Measurements from ENCODE around the gene COTL1.
"Not testable (repeated sequence)": the region's sequence is repeated elsewhere in the genome, so short reads cannot be mapped to it uniquely, and the experiment has no call there.

The COTL1 gene

DNA sequence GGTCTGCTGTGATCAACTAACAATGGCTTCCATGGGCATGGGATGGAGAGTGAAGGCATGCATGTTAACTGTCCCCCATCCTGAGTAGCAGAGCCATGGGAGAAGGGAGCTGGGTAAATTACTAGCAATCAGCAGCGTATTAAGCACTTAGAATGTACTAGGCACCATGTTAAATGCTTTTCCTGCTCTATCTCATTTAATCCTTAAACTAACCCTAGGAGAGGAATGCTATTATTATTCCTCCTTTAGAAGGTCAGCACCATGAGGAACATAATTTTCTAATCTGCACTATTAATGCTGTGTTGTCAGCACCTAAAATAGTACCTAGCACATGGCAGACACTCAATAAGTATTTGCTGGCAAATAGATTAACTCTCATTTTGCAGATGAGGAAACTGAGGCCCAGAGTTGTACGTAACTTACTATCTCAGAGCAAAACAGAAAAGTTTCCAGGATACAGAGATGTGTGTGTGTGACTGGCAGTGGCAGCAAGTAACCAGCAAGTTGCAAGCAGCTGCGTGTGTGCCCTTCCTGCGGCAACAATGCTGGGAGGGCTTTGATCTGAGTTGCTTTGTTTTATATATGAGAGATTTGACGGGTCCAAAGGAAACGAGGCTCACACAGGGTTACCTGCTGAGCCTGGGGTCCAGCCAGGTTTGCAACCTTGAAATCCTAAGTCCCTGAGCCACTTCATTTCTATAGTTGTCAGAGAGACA lies 23.9 kb upstream of the COTL1 start:
- no peak for DNase-seq

DNA sequence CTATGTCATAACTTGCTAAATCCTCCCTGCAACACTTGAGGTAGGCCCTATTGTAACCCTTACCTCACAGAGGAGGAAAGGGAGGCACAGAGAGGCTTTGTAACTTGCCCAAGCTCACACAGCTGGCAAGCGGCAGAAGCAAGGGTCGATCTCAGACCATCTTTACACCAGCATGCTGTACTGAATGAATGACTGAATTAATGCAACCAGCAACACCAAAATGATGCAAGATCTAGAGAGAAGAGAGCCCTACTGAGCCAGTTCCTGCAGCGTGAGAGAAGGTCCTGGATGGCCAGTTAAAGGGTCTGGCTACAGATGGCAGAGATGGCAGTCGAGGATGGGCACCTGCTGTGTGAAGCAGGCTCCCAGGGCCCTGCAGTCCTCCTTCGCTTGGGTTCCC lies 22.3 kb upstream of the COTL1 start:
- DNase-seq: no peak

DNA sequence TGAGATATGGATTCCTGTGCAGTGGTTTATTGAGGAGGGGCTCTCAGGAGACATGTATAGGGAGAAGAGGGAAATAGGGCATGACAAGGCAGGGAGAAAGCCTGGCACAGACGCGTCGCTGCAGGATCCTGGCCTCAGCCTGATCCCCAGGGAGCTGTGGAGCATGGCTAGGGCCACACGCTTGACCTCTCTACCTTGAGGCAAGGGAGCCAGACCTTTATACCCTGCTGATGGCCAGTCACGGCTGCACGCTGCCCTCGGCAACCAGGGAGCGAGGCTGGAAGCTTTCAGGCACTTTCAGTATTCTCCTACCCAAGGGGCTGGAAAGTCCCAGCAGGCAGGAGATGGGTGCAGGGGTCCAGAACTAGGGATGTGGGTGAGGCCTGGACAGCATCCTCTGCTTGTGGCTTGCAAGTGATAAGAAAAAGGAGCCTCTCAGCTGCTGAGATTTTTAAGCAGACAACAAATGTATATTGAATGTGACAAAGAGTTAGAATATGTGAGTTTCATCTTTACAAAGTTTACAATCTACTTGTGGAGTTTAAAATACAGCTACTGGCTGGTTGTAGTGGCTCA lies 20.4 kb upstream of the COTL1 start:
- no peak for DNase-seq

DNA sequence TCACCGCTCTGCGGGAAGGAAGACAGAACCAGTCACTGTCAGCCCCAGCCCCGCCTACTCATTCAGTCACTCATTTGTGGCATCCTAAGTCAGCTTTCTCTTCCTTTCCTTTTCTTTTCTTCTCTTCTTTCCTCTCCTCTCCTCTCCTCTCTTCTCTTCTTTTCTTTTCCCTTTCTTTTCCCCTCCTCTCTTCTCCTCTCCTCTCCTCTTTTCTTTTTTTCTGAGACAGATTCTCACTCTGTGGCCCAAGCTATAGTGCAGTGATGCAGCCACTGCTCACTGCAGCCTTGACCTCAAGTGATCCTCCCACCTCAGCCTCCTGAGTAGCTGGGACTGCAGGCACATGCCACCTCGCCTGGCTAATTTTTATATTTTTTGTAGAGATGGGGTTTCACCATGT lies 19.8 kb upstream of the COTL1 start:
- no peak for DNase-seq

DNA sequence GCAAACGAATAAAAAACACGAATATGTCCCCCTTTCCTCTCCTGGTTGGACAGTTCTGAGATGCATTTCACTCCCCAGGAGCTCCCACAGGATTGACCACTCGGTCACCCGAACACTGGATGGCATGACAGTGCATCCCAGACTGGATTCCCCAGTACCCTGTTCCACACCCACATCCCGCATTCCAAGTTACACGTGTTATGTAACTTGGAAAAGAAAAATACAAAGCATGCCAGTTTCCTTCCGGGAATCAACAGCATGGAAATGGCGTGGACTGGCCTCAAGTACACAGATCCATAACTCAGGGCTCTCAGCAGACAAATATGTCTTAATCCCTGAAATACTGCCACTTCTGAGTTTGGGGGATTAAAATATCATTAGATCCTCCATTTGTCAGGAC lies 17.8 kb upstream of the COTL1 start:
- no peak for DNase-seq

DNA sequence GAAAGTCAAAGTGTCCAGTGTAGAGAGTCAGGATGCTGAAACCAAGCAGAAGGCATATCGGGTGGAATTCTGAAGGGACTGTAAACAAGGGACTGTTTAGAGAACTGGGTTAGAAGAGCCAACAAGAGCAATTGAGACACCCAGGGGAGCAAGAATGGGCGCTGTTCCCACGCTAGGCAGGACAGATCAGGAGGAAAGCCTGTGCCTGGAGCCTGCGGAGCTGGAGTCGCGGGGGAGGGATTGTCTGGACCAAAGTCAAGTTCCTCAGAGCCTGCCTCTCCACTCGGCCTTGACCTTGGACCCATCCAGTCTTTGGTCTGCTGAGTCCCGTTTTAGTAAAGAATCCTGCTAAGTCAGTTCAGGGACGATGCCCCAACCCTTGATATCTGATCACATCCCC lies 15.7 kb upstream of the COTL1 start:
- DNase-seq: no peak

DNA sequence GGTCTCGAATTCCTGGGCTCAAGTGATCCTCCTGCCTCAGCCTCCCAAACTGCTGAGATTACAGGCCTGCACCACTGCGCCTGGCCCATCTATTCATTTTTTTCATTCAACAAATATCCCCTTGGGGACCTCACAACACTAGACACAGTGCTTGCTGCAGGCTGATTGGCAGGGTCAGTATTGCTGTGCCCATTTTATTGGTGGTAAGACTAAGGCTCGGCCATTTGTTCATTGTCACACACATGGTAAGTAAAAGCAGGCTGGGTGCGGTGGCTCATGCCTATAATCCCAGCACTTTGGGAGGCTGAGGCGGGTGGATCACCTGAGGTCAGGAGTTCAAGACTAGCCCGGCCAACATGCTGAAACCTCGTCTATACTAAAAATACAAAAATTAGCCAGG lies 15.0 kb upstream of the COTL1 start:
- not testable (repeated sequence) for DNase-seq

DNA sequence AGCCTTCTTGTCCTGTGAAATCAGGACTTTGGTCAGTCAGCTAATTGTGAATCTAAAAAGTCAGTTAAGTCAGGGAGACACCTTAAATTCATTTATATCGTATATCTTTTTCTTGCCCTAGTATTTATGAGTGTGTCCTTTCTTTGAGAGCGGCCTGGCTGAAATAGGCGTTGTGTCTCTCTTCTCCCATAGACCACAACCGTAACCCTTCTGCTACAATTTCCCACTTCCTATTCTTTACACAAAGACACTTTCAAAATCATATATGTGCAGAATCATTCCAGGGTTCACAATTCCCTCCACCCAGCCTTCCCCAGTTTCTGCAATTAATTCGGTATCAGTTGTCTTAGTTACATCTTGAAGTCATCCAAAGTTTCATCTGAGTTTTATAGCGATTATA lies 14.0 kb upstream of the COTL1 start:
- peak; percentile 64 for DNase-seq

DNA sequence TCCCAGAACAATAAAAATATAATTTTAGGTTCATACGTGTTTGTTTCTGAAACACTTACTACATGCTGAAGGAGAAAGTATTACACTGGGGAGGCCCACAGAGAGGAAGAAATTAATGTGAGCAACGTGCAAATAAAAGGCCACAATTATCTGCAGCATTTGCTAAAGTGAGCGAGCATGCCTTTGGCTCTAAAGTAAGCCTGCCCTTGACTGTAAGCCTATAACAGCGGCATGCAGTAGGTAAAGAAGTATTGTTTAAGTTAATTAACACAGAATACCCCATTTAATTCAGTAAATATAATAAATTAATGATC lies 13.2 kb upstream of the COTL1 start:
- no peak for DNase-seq

DNA sequence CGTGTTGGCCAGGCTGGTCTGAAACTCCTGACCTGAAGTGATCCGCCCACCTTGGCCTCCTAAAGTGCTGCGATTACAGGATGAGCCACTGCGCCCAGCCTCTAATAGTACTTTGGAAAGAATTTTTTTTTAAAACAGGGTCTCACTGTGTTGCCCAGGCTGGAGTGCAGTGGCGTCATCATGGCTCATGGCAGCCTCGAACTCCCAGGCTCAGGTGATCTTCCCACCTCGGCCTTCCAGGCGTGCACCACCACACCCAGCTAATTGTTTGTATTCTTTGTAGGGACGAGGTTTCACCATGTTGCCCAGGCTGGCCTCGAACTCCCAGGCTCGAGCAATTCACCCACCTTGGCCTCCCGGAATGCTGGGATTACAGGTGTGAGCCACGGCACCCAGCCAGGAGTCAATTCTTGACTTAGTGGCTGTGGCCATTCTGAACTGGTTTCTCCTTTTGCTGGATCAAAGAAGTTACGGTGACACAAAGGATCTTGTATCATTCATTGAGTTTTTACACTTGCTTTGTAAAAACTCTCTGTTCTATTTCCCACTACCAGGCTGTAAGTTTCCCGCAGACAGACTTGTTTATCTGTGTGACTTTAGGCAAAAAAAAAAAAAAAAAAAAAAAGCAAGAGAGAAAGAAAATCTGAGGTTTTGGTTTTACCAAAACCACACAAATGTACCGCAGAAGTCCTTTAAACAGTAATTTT lies 12.7 kb upstream of the COTL1 start:
- DNase-seq: no peak

DNA sequence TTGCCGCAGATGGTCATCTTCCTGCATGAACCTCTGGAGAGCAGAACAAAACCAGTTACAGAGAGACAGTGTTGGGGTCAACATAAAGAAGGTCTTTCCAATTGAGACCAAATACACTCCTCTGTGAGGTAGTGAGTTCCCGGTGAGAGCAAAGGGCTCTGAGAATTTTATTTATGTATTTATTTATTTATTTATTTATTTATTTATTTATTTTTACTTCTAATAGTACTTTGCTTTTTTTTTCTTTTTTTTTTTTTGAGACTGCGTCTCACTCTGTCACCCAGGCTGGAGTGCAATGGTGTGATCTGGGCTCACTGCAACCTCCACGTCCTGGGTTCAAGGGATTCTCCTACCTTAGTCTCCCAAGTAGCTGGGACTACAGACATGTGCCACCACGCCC lies 12.1 kb upstream of the COTL1 start:
- DNase-seq: no peak

DNA sequence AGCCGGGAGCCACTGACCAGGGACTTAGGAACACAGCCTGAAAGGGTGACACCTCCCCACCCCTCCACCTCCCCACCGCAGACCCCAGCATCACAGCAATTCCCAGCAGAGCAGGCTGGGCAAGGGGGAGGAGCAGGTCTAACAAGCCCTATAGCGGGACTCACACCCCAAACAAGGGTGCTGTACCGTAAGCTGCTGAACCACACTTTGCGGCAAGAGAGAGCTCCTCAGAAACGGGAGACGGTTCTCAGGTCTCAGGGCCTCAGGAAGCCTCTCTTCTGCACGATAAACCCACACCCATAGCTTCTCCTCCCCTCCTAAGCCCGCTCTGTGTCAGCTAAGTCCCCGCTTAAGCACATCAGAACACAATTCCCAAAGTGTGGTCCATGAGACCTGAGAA lies 11.7 kb upstream of the COTL1 start:
- no peak for DNase-seq

DNA sequence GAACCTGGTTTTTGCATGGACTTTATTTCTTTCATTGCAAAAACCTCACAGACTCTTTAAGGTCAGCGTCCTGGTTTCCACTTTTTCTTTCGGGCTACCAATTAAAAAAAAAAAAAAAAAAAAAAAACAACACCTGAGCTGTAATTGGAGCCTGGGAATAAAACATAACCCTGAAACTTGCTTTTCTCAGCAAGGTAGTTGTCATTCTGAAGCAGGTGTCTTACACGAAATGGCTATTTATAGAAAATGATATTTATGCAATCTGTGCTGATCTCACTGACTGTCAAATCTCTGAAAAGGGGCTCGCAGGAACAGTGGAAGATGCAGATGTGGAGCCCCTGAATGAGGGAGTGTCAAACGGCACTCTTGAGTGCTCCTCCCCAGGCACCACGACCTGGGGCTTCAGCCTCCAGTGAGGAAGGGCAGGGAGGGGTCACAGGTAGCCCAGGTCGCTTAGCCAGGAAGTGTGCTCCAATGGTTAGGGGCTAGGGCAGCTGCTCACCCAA lies 10.4 kb upstream of the COTL1 start:
- no peak for DNase-seq

DNA sequence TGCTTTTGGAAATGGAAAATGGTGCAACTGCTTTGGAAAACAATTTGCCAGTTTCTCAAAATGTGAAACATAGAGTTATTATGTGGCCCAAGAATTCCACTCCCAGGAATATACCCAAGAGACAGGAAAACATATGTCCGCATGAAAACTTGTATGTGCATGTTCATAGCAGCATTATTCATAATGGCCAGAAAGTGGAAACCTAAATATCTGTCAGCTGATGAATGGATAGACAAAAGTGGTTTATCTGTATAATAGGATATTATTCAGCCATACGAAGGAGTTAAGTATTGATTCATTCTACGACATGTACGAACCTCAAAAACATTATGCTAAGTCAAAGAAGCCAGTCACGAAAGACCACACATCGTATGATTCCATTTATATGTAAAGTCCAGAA lies 7.7 kb upstream of the COTL1 start:
- no peak for DNase-seq

DNA sequence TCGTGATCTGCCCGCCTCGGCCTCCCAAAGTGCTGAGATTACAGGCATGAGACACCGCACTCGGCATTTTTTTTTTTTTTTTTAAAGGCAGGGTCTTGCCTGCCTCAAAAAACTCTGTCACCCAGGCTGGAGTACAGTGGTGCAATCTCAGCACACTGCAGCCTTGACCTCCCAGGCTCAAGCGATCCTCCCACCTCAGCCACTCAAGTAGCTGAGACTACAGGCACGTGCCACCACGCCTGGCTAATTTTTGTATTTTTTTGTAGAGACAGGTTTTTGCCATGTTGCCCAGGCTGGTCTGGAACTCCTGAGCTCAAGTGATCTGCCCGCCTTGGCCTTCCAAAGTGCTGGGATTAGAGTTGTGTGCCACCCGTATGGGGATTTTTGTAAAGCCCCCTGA lies 3.0 kb upstream of the COTL1 start:
- not testable (repeated sequence) for DNase-seq

DNA sequence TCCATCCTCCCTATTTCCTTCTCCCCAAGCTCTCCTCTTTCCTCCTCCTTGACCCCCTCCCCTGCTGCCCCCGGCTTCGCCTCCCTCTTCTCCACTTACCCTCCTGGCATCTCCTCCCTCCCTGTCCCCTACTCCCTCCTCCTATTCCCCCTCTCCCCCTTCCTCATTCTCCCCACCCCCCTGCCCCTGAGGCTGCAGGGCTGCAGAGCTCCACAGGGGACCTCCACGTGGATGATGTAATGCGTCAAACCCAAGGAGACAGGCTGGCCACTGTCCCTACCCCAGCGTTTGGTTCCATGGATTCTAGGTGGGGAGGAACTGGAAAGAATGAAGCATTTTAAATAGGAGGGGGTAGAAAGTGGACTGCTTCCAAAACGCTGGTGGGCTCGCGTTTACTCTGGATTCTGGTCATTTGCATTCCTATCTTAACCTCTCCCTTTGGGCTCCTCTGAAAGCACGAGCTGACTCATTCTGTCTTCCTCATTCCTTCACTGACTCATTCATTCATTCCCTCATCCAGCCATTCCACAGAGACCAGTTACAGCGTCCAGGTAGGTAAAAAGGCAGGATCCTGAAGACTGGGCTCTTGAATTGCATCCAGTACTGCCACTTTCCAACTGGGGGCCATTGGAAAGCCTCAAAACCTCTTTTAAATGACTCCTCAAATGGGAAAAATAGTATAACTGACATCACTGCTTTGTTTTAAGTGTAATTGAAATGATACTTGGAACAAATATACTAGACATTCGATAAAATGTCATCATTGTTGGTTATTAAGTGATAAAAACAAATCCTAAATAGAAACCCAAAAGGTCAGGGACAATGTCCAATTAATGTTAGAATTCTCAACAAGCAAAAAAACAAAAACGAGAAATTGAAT lies 943 bp upstream of the COTL1 start:
- DNase-seq: peak; percentile 53

DNA sequence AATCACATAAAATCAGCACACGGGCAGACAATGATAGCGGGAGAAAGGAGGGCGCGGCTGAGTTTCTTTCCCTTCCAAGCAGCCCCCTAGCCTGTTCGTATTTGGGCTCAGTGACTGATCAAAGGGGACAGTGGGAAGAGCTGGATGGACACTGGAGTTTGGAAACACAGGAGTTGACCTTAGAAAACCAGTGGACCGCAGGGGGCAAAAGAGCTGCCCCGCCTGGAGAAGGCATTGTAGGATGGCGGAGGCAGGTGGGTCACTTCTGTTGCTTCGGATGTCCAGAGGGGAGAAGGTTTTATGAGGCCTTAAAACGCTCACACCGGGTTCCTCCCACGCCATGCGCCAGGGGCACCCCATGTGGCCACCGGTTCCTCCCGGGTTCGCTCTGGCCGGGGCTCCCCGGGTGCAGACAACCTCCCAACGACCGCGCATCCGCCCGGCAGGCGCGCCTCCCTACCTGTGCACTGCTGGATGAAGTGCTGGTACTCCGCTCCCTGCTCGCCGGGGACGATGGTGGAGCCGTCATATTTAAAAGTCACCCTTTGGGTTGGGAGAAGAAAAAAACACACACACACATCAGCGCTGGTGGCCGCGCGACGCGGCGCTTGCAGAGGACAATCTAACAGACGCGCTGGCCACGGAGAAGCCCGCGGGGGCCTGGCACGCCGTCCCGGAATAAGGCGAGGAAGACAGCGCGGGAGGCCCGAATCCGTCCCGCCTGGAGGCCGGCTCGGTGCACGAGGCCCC lies 662 bp downstream of the COTL1 start:
- no peak for DNase-seq

DNA sequence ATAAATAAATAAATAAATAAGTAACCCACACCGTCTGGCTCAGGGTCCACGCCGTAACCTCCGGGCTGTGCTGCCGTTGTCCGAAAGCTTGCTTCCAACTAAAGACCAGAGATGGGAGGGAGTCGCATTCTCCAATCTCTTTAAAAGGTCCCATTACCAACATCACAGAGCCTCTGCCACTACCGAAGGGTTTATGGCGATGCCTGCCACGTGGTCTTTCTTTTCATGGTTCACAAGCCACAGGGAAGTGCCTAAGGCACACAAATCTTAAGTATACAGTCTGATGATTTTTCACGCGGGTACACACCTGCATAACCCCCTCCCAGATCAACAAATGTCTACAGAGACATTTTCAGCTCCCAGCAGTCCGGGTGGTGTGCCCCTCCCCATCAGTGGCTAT lies 1.4 kb downstream of the COTL1 start:
- no peak for DNase-seq

DNA sequence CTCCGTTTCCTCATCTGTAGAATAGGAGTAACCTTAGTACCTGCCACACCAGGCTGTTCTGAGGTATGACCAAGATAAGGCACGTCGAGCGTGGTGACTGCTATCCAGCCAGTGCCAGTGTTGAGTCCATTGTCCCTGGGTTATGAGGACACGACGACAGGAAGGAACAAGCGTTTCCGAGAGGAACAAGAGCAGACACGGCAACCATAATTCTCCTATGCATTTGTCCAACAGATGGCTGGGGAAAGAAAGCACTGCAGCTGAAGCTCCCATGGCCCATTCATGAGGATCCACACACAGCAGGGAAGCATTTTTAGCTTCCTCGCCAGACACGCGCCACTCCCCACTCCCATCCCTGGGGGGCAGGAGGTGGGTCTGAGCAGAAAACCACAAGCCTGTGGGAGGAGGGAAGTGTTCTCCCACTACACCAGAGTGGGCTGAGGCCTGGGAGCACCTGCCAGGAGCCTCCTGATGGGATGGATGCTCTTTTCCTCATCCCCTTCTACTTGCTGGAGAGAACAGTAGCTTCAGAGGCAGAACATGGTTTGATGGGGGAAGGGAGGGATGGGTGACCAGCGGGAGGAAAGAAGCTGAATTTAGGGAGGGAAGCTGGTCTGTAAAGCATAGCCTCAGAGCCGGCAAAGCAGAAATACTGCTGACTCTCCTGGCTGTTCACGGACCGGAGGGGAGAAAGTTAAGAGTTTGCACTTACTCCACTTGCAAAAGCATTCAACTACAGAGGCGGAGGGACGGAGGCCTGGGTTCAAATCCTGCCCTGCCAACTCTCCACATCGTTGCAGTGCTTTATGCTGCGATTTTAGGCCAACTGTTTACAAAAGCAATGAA lies 2.7 kb downstream of the COTL1 start:
- no peak for DNase-seq

DNA sequence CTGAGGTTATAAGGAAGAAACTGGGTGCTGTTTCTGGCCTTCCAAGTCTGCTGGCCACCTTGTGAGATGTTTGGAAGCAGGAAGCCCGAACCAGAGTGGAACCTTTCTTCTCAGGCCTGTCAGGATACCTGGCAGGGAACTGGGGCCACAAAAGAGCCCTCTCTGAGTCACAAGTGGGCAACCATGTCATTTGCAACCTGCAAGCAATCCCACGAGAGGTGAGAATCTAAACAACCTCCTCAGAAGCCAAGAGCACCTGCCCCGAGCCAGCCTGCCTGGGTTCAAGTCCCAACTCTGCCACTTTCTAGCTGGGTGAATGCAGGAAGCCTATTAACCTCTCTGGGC lies 3.3 kb downstream of the COTL1 start:
- no peak for DNase-seq

DNA sequence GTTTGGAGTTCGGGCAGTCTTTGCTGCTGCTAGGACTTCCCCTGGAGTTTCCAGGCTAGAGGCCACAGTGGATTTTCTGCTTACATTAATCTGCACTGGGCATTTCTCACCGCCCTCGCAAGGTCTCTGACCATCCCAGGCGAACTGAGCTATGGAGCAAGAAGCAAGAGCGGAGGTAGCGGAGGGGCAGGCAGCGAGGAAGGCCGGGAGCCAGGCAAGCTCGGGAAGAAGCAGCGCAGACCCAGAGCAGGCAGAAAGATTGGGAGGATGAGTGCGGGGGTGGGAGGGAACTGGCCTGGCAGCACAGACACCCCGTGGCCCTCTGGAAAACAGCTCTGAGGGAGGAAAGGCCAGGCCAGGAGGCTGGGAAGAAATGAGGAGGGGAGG lies 3.8 kb downstream of the COTL1 start:
- peak; percentile 82 for DNase-seq

Data from inflammatory macrophage treated with lipopolysaccharide for 4 hours (primary cell).